LNCAP (cell line): Measurements from ENCODE around the gene SPRY1.

ENCODE experiments used
- CTCF ChIP-seq: fragments of 450-650 bp; IDR thresholded peaks from 2 replicates; pipeline ENCODE4 v1.5.1; 2017; ENCODE audit warnings: mild to moderate bottlenecking

The SPRY1 gene

GRCh38 chr4:123450393-123450792 lies 53.8 kb downstream of the SPRY1 start:
- TF ChIP-seq CTCF = no peak

GRCh38 chr4:123452616-123453015 lies 56.0 kb downstream of the SPRY1 start:
- no peak for TF ChIP-seq CTCF

- no peak for TF ChIP-seq CTCF
Observed at GRCh38 chr4:123453061-123453680, 56.6 kb downstream of the SPRY1 start.
